Smooth muscle cell (in vitro differentiated cells): Measurements from ENCODE around the gene NHLRC4. TPM values are rescaled to one million over a fixed set of nuclear protein-coding genes. Genes with fewer than 3 reads are reported as not detected.

Experiments used
- DNase-seq: peaks from one replicate; lab custom pipeline; 2025; ENCODE audit not compliant: unreplicated experiment; lab: John Stamatoyannopoulos, UW
- H2AFZ ChIP-seq: fragments of 200-600 bp; sonication (generic); 2 replicates; pipeline ENCODE4 v1.6.0; 2016; ENCODE audit warnings: antibody characterized with exemption, low read depth, mild to moderate bottlenecking
- H3F3A ChIP-seq: fragments of 200-600 bp; sonication (generic); 2 replicates; pipeline ENCODE4 v1.6.0; 2017; ENCODE audit warnings: antibody characterized with exemption, low read depth
- H3K27ac ChIP-seq: fragments of 200-600 bp; sonication (generic); 2 replicates; pipeline ENCODE4 v1.5.1; 2016; ENCODE audit warnings: low read depth, mild to moderate bottlenecking
- H3K27me3 ChIP-seq: fragments of 200-600 bp; sonication (generic); 2 replicates; pipeline ENCODE4 v1.6.1; 2016; ENCODE audit warnings: low read depth, mild to moderate bottlenecking
- H3K36me3 ChIP-seq: fragments of 200-600 bp; sonication (generic); 2 replicates; pipeline ENCODE4 v1.5.1; 2016; ENCODE audit warnings: low read depth
- H3K4me1 ChIP-seq: fragments of 200-600 bp; sonication (generic); 2 replicates; pipeline ENCODE4 v1.5.1; 2016; ENCODE audit warnings: low read depth
- H3K4me2 ChIP-seq: fragments of 200-600 bp; sonication (generic); 2 replicates; pipeline ENCODE4 v1.6.0; 2016; ENCODE audit warnings: mild to moderate bottlenecking
- H3K4me3 ChIP-seq: fragments of 200-600 bp; sonication (generic); 2 replicates; pipeline ENCODE4 v1.5.1; 2016; ENCODE audit warnings: mild to moderate bottlenecking
- H3K79me2 ChIP-seq: fragments of 200-600 bp; sonication (generic); 2 replicates; pipeline ENCODE4 v1.6.0; 2016; ENCODE audit warnings: low read depth, mild to moderate bottlenecking
- H3K9ac ChIP-seq: fragments of 200-600 bp; sonication (generic); 2 replicates; pipeline ENCODE4 v1.6.0; 2016; ENCODE audit warnings: low read depth
- H3K9me3 ChIP-seq: fragments of 200-600 bp; sonication (generic); replicated peaks from 2 replicates; pipeline ENCODE4 v1.5.1; 2016; ENCODE audit warnings: low read depth
- H4K20me1 ChIP-seq: fragments of 200-600 bp; sonication (generic); 2 replicates; pipeline ENCODE4 v1.6.0; 2016; ENCODE audit warnings: low read depth
- WGBS: methylation state at CpG from one replicate; pipeline ENCODE4 v1.1.7; 2016; ENCODE audit warnings: low lambda C conversion rate; 5-methylcytosine and 5-hydroxymethylcytosine counted together
- polyA plus RNA-seq: library from polyadenylated mRNA; unstranded; fragments of >200 nt; fragmentation: Nextera tagmentation; extraction: Ambion mirVana; gene quantifications from 2 replicates; pipeline ENCODE4 v1.2.1, GENCODE V29; 2016
- total RNA-seq: library from RNA; depleted of rRNA; stranded (reverse); fragments of >200 nt; gene quantifications from 2 replicates; pipeline ENCODE4 v1.2.3, GENCODE V29; 2014
- TF ChIP-seq, protein P1 (sequence below): fragments of 200-600 bp; sonication (generic); IDR thresholded peaks from 2 replicates; pipeline ENCODE4 v1.5.1; 2017; ENCODE audit warnings: borderline replicate concordance, mild to moderate bottlenecking, antibody characterized with exemption; ENCODE audit not compliant: insufficient read depth, poor library complexity, severe bottlenecking

NHLRC4 gene
- total and polyA plus RNA-seq, 2 experiments from 2014 or later, result 0.18 to 0.85 TPM

DNA sequence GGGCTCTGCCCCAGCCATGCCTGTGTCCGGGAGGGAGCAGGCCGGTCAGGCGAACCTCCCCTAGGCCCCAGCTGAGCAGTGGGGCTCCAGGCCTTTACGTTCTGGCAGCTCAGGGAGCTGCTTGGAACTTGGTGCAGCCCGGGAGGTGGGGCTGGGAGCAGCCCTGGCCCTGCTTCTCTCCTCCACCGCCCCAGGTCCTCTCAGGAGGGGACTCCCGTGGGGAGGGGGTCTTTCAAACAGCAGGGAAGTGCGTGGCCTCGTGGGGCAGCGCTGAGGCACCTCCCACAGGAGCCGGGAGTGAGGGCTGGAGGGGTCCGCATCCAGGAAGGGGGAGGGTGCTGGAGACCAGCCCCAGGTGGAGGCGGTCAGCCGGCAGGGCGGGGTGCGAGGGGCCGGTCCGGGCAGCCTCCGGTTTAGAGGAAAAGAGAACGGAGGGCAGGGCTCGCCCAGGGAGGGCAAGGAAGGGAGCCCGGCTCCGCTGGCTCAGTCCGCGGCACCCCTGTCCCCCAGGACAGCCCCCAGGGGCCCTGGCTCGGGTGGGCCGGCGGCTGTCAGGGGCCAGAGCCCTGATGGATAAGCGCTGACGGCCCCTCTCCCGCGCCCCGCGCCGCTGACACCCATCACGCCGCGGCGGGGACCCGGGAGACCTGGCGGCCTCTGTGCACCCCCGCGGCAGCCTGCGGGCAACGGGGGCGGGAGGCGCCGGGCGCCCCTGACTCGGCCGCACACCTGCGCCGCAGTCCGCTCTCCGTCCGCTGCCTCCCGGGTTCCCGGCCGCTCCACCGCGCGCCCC is 7.2 kb upstream of the NHLRC4 start:
- no peak overlapping the region for H3K4me3 ChIP-seq
- no peak for DNase-seq
- no peaks in the 10 kb centered on the region for H3K79me2 ChIP-seq
- H4K20me1 ChIP-seq, result no peaks in the 10 kb centered on the region
- peaks cover 41% of the 10 kb centered on the region for H3K27me3 ChIP-seq
- H2AFZ ChIP-seq, result no peak overlapping the region
- H3K4me1 ChIP-seq, result no peaks in the 10 kb centered on the region
- H3K9ac ChIP-seq, result no peak overlapping the region
- TF ChIP-seq, protein P1, sequence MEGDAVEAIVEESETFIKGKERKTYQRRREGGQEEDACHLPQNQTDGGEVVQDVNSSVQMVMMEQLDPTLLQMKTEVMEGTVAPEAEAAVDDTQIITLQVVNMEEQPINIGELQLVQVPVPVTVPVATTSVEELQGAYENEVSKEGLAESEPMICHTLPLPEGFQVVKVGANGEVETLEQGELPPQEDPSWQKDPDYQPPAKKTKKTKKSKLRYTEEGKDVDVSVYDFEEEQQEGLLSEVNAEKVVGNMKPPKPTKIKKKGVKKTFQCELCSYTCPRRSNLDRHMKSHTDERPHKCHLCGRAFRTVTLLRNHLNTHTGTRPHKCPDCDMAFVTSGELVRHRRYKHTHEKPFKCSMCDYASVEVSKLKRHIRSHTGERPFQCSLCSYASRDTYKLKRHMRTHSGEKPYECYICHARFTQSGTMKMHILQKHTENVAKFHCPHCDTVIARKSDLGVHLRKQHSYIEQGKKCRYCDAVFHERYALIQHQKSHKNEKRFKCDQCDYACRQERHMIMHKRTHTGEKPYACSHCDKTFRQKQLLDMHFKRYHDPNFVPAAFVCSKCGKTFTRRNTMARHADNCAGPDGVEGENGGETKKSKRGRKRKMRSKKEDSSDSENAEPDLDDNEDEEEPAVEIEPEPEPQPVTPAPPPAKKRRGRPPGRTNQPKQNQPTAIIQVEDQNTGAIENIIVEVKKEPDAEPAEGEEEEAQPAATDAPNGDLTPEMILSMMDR, result no peak
- no peak overlapping the region for H3K4me2 ChIP-seq
- no peaks in the 10 kb centered on the region for H3K9me3 ChIP-seq
- H3K27ac ChIP-seq, result no peak overlapping the region
- 23% methylated on average over 30 of the region's 62 CpGs for WGBS
- no peaks in the 10 kb centered on the region for H3K36me3 ChIP-seq
- no peaks in the 10 kb centered on the region for H3F3A ChIP-seq

- no peak for DNase-seq
- Histone ChIP-seq H3K36me3 (no peaks in the 10 kb centered on the region), H3K79me2 (no peaks in the 10 kb centered on the region), H3K27ac (no peak within 1 kb of the TSS), H4K20me1 (no peaks in the 10 kb centered on the region), H2AFZ (no peak within 1 kb of the TSS), H3F3A (no peaks in the 10 kb centered on the region), H3K4me3 (no peak within 1 kb of the TSS), H3K9ac (no peak within 1 kb of the TSS), H3K4me2 (no peak within 1 kb of the TSS), H3K9me3 (no peaks in the 10 kb centered on the region), H3K27me3 (peaks cover 41% of the 10 kb centered on the region), H3K4me1 (peaks cover under 1% of the 10 kb centered on the region)
- TF ChIP-seq, protein P1, result no peak
- 0% methylated on average over 3 of the region's 84 CpGs for WGBS
Observed at GRCh38 chr16:560204-560700, 6.6 kb upstream of the NHLRC4 start, which contains the start of gene PRR35. Gene PRR35, plus strand, starts transcription at chr16:560394. Its CDS starts 2,901 bp downstream, at chr16:563295.

GRCh38 chr16:560701-561412 is 5.9 kb upstream of the NHLRC4 start:
- H4K20me1 ChIP-seq, result no peaks in the 10 kb centered on the region
- H3K79me2 ChIP-seq, result no peaks in the 10 kb centered on the region
- peaks cover 6% of the 10 kb centered on the region for H3K4me1 ChIP-seq
- TF ChIP-seq, protein P1, result no peak
- H3K27ac ChIP-seq, result no peak overlapping the region
- no peak overlapping the region for H3K4me3 ChIP-seq
- no peak for DNase-seq
- no peak overlapping the region for H3K9ac ChIP-seq
- no peaks in the 10 kb centered on the region for H3K9me3 ChIP-seq
- 70% methylated on average over 27 of the region's 54 CpGs for WGBS
- H2AFZ ChIP-seq, result no peak overlapping the region
- no peak overlapping the region for H3K4me2 ChIP-seq
- no peaks in the 10 kb centered on the region for H3F3A ChIP-seq
- H3K36me3 ChIP-seq, result no peaks in the 10 kb centered on the region
- H3K27me3 ChIP-seq, result peaks cover 41% of the 10 kb centered on the region
